Subcutaneous adipose tissue (tissue), 4 donors: ENCODE data around the gene BIRC6. TPM values are rescaled to one million over a fixed set of nuclear protein-coding genes. Genes with fewer than 3 reads are reported as not detected.

Experiments
- small RNA-seq: library from RNA; depleted of rRNA; stranded (forward); fragments of <200 nt; gene quantifications from one replicate; pipeline ENCODE3, GENCODE V24; 2016
- total RNA-seq, 4 donors: library from RNA; depleted of rRNA; stranded (reverse); fragments of >200 nt; gene quantifications; one replicate each; pipeline ENCODE4 v1.1.0, GENCODE V29; 2016
- TF ChIP-seq, protein P1 (sequence below): fragments of 450-650 bp; IDR thresholded peaks from one replicate; pipeline ENCODE4 v1.5.1; 2016; ENCODE audit warnings: low read depth, mild to moderate bottlenecking, control low read depth, antibody characterized with exemption, moderate library complexity

BIRC6 gene
- total RNA-seq, 4 donors from 2014 or later = 120 to 147 (median 143) TPM

DNA sequence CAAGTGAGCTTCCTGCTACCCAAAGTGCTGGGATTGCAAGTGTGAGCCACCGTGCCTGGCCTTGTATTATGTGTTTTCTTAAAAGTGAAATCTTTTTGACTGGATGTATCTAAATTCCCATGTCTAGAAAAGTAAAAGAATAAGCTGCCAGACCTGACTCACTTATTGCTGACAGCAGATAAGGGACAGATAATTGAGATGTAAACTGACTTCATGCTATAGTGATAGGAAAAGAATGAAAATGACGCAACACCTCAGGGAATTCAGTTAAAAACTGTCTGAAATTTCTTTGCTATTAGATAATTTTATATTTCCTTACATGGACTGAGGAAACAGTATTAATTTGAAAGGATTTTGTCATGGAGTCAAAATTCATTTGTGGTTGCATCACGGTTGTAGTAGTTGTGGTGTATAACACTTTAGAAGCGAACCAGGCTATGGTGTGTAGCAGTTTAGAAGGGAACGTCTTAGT lies 290.4 kb downstream of the BIRC6 start:
- TF ChIP-seq, protein P1, sequence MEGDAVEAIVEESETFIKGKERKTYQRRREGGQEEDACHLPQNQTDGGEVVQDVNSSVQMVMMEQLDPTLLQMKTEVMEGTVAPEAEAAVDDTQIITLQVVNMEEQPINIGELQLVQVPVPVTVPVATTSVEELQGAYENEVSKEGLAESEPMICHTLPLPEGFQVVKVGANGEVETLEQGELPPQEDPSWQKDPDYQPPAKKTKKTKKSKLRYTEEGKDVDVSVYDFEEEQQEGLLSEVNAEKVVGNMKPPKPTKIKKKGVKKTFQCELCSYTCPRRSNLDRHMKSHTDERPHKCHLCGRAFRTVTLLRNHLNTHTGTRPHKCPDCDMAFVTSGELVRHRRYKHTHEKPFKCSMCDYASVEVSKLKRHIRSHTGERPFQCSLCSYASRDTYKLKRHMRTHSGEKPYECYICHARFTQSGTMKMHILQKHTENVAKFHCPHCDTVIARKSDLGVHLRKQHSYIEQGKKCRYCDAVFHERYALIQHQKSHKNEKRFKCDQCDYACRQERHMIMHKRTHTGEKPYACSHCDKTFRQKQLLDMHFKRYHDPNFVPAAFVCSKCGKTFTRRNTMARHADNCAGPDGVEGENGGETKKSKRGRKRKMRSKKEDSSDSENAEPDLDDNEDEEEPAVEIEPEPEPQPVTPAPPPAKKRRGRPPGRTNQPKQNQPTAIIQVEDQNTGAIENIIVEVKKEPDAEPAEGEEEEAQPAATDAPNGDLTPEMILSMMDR = no peak

DNA sequence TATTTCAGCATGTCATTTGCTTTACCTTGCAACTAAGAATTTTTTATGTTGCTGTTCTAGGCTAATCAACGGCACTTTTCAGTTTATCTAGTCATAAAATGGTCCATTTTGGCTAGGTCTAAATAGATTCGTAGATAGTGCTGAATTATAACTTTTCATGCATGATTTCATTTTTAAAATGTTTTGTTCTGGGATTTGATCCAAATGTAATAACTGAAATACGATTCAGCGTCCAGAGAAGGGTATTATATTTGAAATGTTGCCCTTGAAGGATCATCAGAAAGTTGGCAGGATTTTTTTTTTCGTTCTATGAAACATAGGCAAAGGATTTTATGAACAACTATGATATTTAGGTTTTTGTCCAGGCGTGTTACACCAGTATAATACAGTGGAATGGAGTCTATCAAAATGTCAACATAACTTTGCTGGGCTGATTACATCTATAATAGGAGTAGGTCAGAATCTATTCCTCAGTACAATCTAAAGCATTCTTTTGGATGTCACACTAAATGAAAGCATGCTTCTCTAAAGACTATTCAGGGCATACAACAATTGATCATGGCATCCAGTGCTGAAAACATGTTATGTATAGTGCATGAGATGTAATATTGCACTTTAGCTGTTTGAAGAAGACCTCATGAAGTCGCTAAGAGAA lies 295.9 kb downstream of the BIRC6 start:
- TF ChIP-seq, protein P1 = no peak

DNA sequence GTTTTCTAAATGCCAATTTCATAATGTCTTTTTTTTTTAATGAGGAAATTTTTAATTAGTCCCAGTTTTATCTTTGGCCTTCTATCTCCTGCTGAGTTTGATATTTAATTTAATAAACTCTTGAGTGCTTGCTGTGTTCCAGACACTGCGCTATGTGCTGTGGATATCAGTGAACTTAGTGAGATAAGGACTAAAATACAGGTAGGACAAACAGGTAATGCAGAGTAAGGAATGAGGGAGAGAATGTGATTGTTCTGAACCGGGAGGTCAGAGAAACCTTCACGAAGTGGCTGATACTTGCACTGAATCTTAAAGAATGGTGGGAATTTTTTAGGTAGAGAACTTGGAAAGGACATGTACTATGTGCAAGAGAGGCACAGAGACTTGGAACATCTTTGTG lies 299.2 kb downstream of the BIRC6 start:
- TF ChIP-seq, protein P1 = no peak

DNA sequence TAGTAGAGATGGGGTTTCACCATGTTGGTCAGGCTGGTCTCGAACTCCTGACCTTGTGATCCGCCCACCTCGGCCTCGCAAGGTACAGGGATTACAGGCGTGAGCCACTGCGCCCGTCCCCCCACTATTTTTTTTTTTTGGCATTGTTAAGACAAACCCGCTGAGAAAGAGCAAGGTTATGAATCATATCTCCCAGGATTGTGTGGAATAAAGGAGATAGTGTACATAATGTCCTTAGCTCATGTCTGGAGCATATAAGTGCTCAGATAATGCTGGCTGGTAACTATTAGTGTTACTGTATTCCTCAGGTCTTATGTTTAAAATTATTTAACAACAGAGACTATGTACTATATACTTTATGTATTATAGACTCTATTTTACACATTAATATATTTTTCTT lies 307.0 kb downstream of the BIRC6 start:
- TF ChIP-seq, protein P1 = no peak

DNA sequence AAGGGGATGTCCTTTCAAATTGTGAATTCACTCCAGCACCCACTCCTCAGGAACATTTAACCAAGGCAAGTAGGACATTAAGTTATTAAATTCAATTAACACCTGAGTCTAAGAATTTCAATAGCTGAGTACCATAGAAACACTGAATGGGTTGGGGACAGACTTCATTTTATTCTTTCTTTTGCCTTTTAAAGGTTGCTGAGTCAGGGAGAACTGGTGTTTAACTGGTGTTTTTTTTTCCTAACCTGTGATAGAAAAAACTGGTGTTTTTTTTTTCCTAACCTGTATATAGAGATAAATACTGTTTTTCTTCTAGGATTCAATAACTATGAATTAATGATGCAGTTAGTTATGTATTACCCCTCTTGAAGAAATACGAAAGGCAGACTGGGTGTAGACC lies 309.9 kb downstream of the BIRC6 start:
- TF ChIP-seq, protein P1 = no peak

DNA sequence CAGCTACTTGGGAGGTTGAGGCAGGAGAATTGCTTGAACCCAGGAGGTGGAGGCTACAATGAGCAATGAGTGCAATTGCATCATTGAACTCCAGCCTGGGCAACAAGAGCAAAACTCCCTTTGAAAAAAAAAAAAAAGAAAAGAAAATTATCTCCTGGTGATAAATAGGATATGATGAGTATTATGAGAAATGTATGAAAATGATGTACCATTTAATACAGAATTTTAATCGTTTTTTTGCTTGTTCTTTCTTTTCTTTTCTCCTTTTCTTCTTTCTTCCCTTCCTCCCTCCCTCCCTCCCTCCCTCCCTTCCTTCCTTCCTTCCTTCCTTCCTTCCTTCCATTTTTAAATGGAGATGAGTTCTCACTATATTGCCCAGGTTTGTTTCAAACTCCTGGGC lies 311.4 kb downstream of the BIRC6 start:
- TF ChIP-seq, protein P1 = no peak

Small RNAs within 50 kb of the gene (small RNA-seq; reads per million reads assigned to genes)
- not detected for gene MIR4765
- not detected for gene MIR558

Other genes starting within 250 kb of the BIRC6 start
- gene SLC30A6, start 191.2 kb upstream of the BIRC6 start, total RNA-seq = 10 to 100 TPM; 12.2 to 29.8 (median 18.1) TPM
- gene NLRC4, start 92.1 kb upstream of the BIRC6 start, total RNA-seq = 10 to 100 TPM in 1 of 4 donors, 1 to 10 TPM in 3; 1.5 to 18.9 (median 5.0) TPM
- 10 to 100 TPM; 29.4 to 48.9 (median 32.1) TPM for gene YIPF4, start 79.1 kb upstream of the BIRC6 start, total RNA-seq